Activated T-cell treated with anti-CD3 and anti-CD28 coated beads, Interleukin-2, amount 50 U/mL, for 72 hours (primary cell): ENCODE data around the gene SMPD2. TPM values are rescaled to one million over a fixed set of nuclear protein-coding genes. Genes with fewer than 3 reads are reported as not detected.
A peak's percentile ranks its signal among the peaks of the same experiment; 100 is the strongest.
"Not testable (repeated sequence)": the region's sequence is repeated elsewhere in the genome, so short reads cannot be mapped to it uniquely, and the experiment has no call there.

Experiments used
- ATAC-seq, 2 donors: fragments of 150-1000 bp; cut with Tn5 transposase; replicated peaks in 1 of 2; 2 replicates each; pipeline ENCODE4 v1.10.0; 2021; ENCODE audit warnings: moderate library complexity in 2 of 2, mild to moderate bottlenecking in 1 of 2
- DNase-seq, 2 donors: peaks; one replicate each; pipeline ENCODE4 v3.0.0; 2021 to 2022; ENCODE audit warnings: mixed read lengths in 1 of 2
- H3K27ac Mint-ChIP-seq: one replicate; pipeline ENCODE4 v1.8.0; 2022; ENCODE audit warnings: mild to moderate bottlenecking, moderate library complexity, mixed read lengths
- H3K27me3 Mint-ChIP-seq: one replicate; pipeline ENCODE4 v1.8.0; 2022; ENCODE audit warnings: low read depth, mixed read lengths
- H3K36me3 Mint-ChIP-seq, 2 donors: one replicate each; pipeline ENCODE4 v1.8.0; 2022; ENCODE audit warnings: mixed read lengths in 2 of 2, mild to moderate bottlenecking in 1 of 2; ENCODE audit not compliant: insufficient read depth in 2 of 2
- H3K4me1 Mint-ChIP-seq: one replicate; pipeline ENCODE4 v1.8.0; 2022; ENCODE audit warnings: low read depth, mixed read lengths
- H3K4me3 Mint-ChIP-seq, 2 donors: one replicate each; pipeline ENCODE4 v1.8.0; 2022; ENCODE audit warnings: mild to moderate bottlenecking in 2 of 2, mixed read lengths in 2 of 2, moderate library complexity in 2 of 2
- H3K9me3 Mint-ChIP-seq, 2 donors: one replicate each; pipeline ENCODE4 v1.8.0; 2022; ENCODE audit warnings: mixed read lengths in 2 of 2
- total RNA-seq, 2 donors: library from RNA; stranded (reverse); gene quantifications; one replicate each; pipeline ENCODE4 v1.2.3, GENCODE V29; 2022

The SMPD2 gene
- total RNA-seq, 2 donors from 2014 or later = 6.7 to 8.8 TPM

GRCh38 chr6:109458774-109459531, 18.4 kb downstream of the SMPD2 start:
- H3K9me3 Mint-ChIP-seq = peaks cover 2% of the 10 kb centered on the region in 2 donors
- peak; percentile 65 for DNase-seq
- peak; percentile 74 to 77 for ATAC-seq
- peak overlapping the region; percentile 42 to 48 for H3K4me3 Mint-ChIP-seq
- H3K27me3 Mint-ChIP-seq = no peaks in the 10 kb centered on the region
- H3K27ac Mint-ChIP-seq = peak overlapping the region; percentile 14
- peaks cover 62% of the 10 kb centered on the region for H3K4me1 Mint-ChIP-seq
- peaks cover 14 to 15% of the 10 kb centered on the region in 2 donors for H3K36me3 Mint-ChIP-seq

DNA sequence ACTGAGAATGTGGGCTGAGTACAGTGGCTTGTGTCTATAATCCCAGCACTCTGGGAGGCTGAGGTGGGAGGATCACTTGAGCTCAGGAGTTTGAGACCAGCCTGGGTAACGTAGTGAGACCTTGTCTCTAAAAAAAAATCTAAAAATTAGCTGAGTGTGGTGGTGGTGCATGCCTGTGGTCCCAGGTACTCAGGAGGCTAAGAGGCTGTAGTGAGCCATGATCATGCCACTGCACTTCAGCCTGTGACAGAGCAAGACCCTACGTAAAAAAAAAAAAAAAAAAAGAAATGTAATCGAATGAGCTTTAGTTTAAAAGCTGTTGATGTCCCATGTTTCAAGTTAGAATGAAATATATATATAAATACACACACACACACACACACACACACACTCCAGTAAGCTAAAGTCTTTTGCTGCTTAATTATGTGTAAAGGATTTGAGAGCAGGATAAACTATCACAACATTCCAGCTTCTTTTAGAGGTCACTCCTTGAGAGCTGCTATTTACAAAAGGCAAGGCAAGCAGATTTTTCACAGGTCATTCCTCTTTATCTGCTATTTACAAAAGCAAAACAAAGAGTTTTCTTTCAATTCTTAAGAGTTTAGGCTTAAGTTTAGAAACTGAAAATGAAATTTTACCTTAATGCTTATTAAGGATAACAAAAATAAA, 19.8 kb downstream of the SMPD2 start:
- H3K27me3 Mint-ChIP-seq = no peaks in the 10 kb centered on the region
- H3K36me3 Mint-ChIP-seq = peaks cover 13 to 22% of the 10 kb centered on the region in 2 donors
- peaks cover 2% of the 10 kb centered on the region in 2 donors for H3K9me3 Mint-ChIP-seq

DNA sequence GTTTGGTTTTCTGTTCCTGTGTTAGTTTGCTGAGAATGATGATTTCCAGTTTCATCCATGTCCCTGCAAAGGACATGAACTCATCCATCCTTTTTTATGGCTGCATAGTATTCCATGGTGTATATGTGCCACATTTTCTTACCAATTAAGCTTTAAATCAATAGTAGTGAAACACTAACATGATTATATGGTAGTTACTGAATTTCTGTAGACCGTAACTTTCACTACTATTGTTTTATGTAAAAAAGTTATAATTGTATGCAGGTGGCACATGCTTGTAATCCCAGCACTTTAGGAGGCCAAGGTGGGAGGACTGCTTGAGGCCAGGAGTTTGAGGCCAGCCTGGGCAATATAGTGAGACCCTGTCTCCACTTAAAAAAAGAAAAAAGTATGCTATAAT, 20.7 kb downstream of the SMPD2 start:
- H3K27me3 Mint-ChIP-seq, H3K27ac Mint-ChIP-seq, H3K9me3 Mint-ChIP-seq, DNase-seq, H3K4me3 Mint-ChIP-seq, ATAC-seq: not testable (repeated sequence)
- Mint-ChIP-seq H3K4me1 (peaks cover 73% of the 10 kb centered on the region), H3K36me3 (peaks cover 17 to 30% of the 10 kb centered on the region in 2 donors)

More for the DNA sequence above, 19.8 kb downstream of the SMPD2 start:
- peaks cover 66% of the 10 kb centered on the region for H3K4me1 Mint-ChIP-seq
- ATAC-seq = no peak
- no peak overlapping the region for H3K27ac Mint-ChIP-seq
- DNase-seq = no peak
- H3K4me3 Mint-ChIP-seq = no peak overlapping the region

- peaks cover 2% of the 10 kb centered on the region in 2 donors for H3K9me3 Mint-ChIP-seq
- ATAC-seq (no peak), DNase-seq (no peak)
- no peak overlapping the region for H3K4me3 Mint-ChIP-seq
- peak overlapping the region; percentile 74 for H3K27ac Mint-ChIP-seq
- H3K27me3 Mint-ChIP-seq = no peaks in the 10 kb centered on the region
- peaks cover 17 to 33% of the 10 kb centered on the region in 2 donors for H3K36me3 Mint-ChIP-seq
- H3K4me1 Mint-ChIP-seq = peaks cover 65% of the 10 kb centered on the region
These were observed 21.4 kb downstream of the SMPD2 start for GRCh38 chr6:109461733-109462526.

DNA sequence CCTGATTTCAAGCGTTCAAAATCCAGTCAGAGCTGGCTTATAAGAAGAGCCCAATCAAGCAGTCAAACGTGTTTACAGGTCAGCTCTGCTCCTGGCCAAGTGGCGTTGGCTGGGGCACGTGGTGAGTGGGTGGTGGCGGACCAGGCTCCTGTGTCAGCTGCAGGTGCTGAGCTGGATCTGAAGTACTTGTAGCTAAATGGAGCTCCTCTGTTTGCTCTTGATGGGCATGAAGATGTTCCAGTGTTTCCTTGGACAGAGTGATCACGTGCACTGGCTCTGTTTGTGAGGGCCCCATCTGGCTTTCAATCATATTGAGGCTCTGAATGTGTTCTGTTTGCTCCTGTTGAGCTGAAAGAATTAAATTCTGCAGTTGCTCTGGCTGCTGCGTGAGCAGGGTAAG, 25.2 kb downstream of the SMPD2 start:
- no peak for ATAC-seq

GRCh38 chr6:109466212-109466923, 25.8 kb downstream of the SMPD2 start:
- Mint-ChIP-seq H3K9me3 (peaks cover 2% of the 10 kb centered on the region in 2 donors), H3K4me1 (peaks cover 63% of the 10 kb centered on the region), H3K27ac (no peak overlapping the region), H3K36me3 (peaks cover 28 to 59% of the 10 kb centered on the region in 2 donors), H3K4me3 (no peak overlapping the region), H3K27me3 (no peaks in the 10 kb centered on the region)
- DNase-seq (no peak), ATAC-seq (no peak)

More for the DNA sequence above, 25.2 kb downstream of the SMPD2 start:
- Mint-ChIP-seq H3K27me3 (no peaks in the 10 kb centered on the region), H3K4me1 (peaks cover 57% of the 10 kb centered on the region), H3K4me3 (no peak overlapping the region), H3K9me3 (peaks cover 2% of the 10 kb centered on the region in 2 donors), H3K36me3 (peaks cover 29 to 57% of the 10 kb centered on the region in 2 donors), H3K27ac (peak overlapping the region; percentile 50)
- no peak for DNase-seq

DNA sequence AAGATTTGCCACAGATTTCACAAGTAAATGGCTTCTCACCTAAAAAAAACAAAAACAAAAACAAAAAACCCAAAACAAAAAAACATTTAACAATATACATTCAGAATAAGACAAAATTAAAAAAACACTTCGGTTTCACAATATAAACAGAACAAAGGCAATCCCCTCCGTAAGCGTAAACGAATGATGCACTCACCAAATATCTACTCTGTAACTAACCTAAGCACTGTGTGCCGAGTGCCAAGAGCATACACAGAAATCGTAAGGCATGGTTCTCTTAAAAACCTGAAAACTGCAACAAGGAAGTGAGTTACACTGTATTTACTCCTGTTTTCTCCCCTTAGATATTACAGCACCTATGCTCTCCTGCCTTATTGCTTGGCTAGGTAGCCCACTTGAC, 27.2 kb downstream of the SMPD2 start:
- H3K4me1 Mint-ChIP-seq = peaks cover 68% of the 10 kb centered on the region
- no peaks in the 10 kb centered on the region for H3K9me3 Mint-ChIP-seq
- H3K27ac Mint-ChIP-seq = peak overlapping the region; percentile 6

DNA sequence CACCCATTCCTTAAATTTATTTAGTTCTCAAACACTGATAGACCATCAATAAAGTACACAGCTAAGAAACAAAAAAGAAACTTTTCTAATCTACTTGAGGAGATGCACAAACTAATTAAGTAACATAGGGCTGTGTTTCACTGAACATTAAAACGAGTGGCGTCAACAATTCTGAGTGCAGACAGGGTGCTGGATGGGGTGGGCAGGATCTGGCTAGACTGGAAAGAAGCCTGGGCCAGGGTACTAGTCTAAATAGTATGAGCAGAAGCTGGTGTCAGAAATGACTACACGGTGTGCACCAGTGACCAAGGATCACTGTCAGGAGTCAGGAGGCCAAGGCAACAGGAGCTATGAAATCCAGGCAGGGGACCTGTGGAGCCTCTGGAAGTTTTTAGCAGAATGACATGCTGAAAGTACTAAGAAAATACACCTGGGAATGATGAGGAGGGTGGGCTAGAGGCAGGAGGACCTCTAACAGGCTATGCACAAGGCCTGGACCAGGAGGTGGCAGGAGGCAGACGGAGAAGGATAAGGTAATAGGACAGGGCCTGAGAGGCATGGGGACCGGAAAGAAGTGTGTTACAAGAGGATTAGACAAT, 29.2 kb downstream of the SMPD2 start:
- peaks cover 75% of the 10 kb centered on the region for H3K4me1 Mint-ChIP-seq
- peaks cover 27 to 65% of the 10 kb centered on the region in 2 donors for H3K36me3 Mint-ChIP-seq
- DNase-seq (no peak), ATAC-seq (no peak)
- H3K4me3 Mint-ChIP-seq = no peak overlapping the region
- peak overlapping the region; percentile 39 for H3K27ac Mint-ChIP-seq
- no peaks in the 10 kb centered on the region for H3K27me3 Mint-ChIP-seq
- H3K9me3 Mint-ChIP-seq = no peaks in the 10 kb centered on the region

More for the DNA sequence above, 27.2 kb downstream of the SMPD2 start:
- Mint-ChIP-seq H3K4me3 (no peak overlapping the region), H3K36me3 (peaks cover 21 to 61% of the 10 kb centered on the region in 2 donors), H3K27me3 (no peaks in the 10 kb centered on the region)
- ATAC-seq (no peak), DNase-seq (no peak)

DNA sequence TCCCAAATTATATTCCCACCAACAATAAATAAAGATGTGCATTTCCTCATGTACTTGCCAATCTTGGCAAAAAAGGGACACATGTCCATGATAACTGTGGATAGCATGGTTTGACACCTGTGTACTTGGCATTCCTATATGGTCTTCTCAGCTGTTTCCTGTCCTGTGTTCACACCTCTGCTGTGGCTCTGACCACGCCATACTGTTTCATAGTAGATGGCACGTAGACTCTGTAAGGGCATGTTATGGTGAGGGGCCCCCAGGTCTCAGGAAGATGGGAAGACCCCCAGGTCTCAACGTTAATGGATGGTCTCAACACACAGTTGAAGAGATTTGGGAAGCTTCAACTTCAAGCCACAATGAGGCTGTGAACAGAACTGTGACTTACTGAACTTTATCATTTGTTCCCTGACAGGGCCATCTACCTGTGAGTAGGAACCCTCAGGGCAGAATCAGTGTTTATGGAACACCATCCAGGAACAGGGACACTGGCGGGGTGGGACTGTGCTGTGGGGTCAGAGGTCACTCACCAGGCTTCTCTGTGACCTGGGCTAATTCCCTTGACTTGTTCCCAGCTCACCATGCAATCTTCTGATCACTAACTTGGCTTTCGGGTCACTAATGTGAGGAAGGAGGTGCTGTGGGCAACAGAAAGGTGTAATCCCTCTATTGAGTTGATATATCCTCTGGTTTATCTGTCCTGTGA, 30.7 kb downstream of the SMPD2 start:
- Mint-ChIP-seq H3K9me3 (no peaks in the 10 kb centered on the region), H3K4me3 (peak overlapping the region; percentile 49 to 68), H3K27me3 (no peaks in the 10 kb centered on the region), H3K27ac (peak overlapping the region; percentile 34), H3K36me3 (peaks cover 28 to 64% of the 10 kb centered on the region in 2 donors), H3K4me1 (peaks cover 78% of the 10 kb centered on the region)
- ATAC-seq (no peak), DNase-seq (no peak)

DNA sequence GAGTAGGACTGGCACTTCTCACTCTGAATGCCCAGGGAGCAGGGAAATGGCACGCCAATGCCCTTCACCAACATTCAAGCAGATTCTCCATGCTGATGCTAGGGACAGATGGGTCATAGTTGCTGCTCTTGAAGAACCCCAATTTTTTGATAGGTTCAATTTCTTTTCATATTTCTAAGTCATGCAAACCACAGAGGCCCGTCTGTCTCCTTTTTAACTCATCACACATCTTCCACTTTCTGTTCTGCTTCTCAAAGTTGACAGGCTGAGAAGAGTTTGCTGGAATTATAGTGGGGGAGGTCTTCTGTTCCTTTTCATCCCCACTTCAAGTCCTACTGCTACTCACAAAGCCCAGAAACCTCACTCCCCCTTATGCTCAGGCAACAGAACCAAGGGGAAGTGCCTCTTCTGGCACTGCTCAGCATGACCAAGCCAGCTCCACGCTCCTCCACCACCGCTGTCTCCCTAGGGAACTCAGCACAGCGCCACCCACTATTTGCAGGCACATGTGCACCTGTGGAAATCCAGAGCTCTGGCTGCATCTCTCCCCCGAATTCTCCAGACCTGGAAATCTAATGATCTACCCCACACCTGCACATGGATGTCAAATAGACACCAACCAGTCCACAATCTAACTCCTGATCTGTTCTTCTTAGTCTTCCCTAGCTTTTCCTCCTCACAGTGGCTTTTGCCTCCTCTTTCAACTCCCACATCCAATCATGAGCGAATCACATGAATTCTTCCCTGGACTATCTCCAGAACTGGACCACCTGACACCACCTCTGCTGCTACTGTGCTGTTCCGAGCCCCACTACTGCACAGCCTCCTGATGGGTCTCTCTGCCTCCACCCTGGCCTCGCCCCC, 31.8 kb downstream of the SMPD2 start:
- H3K9me3 Mint-ChIP-seq = no peaks in the 10 kb centered on the region
- H3K27me3 Mint-ChIP-seq = no peaks in the 10 kb centered on the region
- DNase-seq (no peak), ATAC-seq (peak; percentile 43)
- H3K4me1 Mint-ChIP-seq = peaks cover 86% of the 10 kb centered on the region
- peak overlapping the region; percentile 6 for H3K27ac Mint-ChIP-seq
- peak overlapping the region; percentile 49 to 68 for H3K4me3 Mint-ChIP-seq
- peaks cover 28 to 60% of the 10 kb centered on the region in 2 donors for H3K36me3 Mint-ChIP-seq

DNA sequence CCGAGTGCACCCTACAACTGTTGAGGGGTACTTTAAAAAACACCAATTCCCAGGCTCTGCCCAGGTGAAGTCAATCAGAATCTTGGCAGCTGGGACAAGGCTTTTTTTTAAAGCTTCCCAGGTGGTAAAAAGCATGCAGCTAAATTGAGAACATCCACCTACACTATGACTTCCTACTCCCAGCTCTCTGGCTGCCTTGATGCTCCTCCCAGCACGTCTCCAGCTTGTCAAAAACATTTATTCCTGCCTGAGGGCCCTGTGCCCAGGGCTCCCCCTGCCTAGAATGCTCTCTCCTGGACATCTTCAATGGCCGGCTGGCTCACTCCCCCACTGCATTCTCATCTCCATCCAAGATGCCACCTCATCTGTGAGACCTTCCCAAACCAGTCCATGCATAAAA, 32.6 kb downstream of the SMPD2 start:
- H3K9me3 Mint-ChIP-seq = no peaks in the 10 kb centered on the region
- H3K4me3 Mint-ChIP-seq = peak overlapping the region; percentile 49 to 68
- no peaks in the 10 kb centered on the region for H3K27me3 Mint-ChIP-seq
- DNase-seq (no peak), ATAC-seq (no peak)
- peaks cover 24 to 55% of the 10 kb centered on the region in 2 donors for H3K36me3 Mint-ChIP-seq
- peak overlapping the region; percentile 47 for H3K27ac Mint-ChIP-seq
- peaks cover 86% of the 10 kb centered on the region for H3K4me1 Mint-ChIP-seq
